Measurements from ENCODE around the gene ATAD2B. TPM values are rescaled to one million over a fixed set of nuclear protein-coding genes. Genes with fewer than 3 reads are reported as not detected.
A peak's percentile ranks its signal among the peaks of the same experiment; 100 is the strongest.

Gene ATAD2B
- total and polyA plus RNA-seq, 11 donors, result 2.8 to 13.3 (median 8.1) TPM

- WGBS, 4 donors, result 89 to 94% (median 92%) methylated on average over 5 of the region's 5 CpGs
- H3K4me1 ChIP-seq, result peaks cover 0 to 6% (median 0%) of the 10 kb centered on the region in 12 donors
- H3K27me3 ChIP-seq, result no peaks in the 10 kb centered on the region
- ATAC-seq (no peak), DNase-seq (no peak)
- intact Hi-C loops (cut with DNase I), result loop anchor here in 1 of 10 donors (10.0 kb wide), 1 partner anchor 125 kb away; no protein-coding TSS in a partner anchor
- no peaks in the 10 kb centered on the region for H3K9me3 ChIP-seq
- H3K27ac ChIP-seq, result no peak overlapping the region
- H3K36me3 ChIP-seq, result peaks cover 0 to 67% (median 36%) of the 10 kb centered on the region in 9 donors
- TF ChIP-seq CTCF (IDR thresholded peaks at IDR 0.05) (no peak), POLR2A (IDR thresholded peaks at IDR 0.05) (no peak)
- no peak overlapping the region for H3K4me3 ChIP-seq
Observed at GRCh38 chr2:23769364-23769763, 157.6 kb downstream of the ATAD2B start.

DNA sequence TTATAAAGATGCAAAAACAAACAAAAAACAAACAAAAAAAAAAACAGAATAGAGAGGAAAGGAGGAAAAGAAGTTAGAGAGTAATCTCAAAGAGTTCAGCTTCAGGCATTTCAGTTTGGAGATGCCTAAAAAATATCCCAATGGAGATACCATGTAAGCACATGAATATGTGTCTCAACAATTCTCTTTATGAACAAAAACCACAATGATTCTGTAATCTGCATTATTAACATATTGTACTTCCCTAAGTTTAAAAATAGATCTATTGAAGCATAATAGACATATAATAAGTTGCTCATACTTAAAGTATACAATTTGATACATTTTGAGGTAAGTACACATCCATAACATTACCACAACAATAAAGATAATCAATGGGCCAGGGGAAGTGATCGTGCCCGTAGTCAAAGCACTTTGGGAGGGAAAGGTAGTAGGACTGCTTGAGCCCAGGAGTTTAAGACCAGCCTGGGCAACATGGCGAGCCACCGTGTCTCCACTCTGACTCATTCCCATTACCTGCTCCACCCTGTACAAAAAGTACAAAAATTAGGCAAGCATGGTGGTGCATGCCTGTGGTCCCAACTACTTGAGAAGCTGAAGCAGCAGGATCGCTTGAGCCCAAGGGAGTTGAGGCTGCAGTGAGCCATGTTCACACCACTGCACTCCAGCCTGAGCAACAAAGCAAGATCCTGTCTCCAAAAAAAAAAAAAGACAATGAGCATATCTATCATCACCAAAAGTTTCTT lies 158.9 kb downstream of the ATAD2B start:
- no peak overlapping the region for H3K4me3 ChIP-seq
- DNase-seq, result no peak
- intact Hi-C loops (cut with DNase I), result loop anchor here in 1 of 10 donors (10.0 kb wide), 1 partner anchor 123 kb away; no protein-coding TSS in a partner anchor
- 85 to 96% (median 90%) methylated on average over 5 of the region's 5 CpGs for WGBS, 4 donors
- no peak for TF ChIP-seq POLR2A (IDR thresholded peaks at IDR 0.05)
- no peak for TF ChIP-seq CTCF (IDR thresholded peaks at IDR 0.05)
- peaks cover 0 to 6% (median 0%) of the 10 kb centered on the region in 12 donors for H3K4me1 ChIP-seq
- no peak overlapping the region for H3K27ac ChIP-seq
- H3K36me3 ChIP-seq, result peaks cover 0 to 64% (median 26%) of the 10 kb centered on the region in 9 donors
- no peaks in the 10 kb centered on the region for H3K9me3 ChIP-seq
- no peak for ATAC-seq
- H3K27me3 ChIP-seq, result no peaks in the 10 kb centered on the region

DNA sequence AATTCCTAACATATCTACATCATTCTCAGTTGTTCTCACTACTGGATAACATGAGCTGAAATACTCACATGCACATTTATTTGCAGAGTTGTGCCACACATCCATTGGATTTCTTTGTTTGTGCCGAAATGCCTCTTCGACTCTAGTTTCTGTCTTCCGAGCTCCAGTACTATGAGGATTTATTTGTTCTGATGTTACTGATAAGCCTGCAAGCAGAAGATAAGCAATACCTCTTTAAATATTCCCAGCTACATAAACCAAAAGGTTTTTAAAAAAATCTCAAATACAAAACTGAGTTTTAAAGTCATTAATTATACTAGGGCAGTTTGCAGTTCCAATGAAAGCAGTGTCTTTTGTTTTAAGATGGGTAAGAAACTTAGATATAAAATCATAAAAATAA lies 164.8 kb downstream of the ATAD2B start:
- no peak overlapping the region for H3K4me3 ChIP-seq
- H3K27me3 ChIP-seq, result no peaks in the 10 kb centered on the region
- H3K4me1 ChIP-seq, result peaks cover 0 to 20% (median 7%) of the 10 kb centered on the region in 12 donors
- intact Hi-C loops (cut with DNase I), result loop anchor here in 2 of 10 donors (5.0 to 10.0 kb wide), 2 partner anchors 117 to 125 kb away; no protein-coding TSS in a partner anchor
- DNase-seq, result no peak
- peaks cover 0 to 62% (median 24%) of the 10 kb centered on the region in 9 donors for H3K36me3 ChIP-seq
- H3K27ac ChIP-seq, result peak overlapping the region in 5 of 12 donors; percentile 4 to 27 (median 15)
- WGBS, 4 donors, result 53 to 77% (median 65%) methylated on average over 3 of the region's 3 CpGs
- ATAC-seq, result no peak
- TF ChIP-seq POLR2A (IDR thresholded peaks at IDR 0.05) (no peak), CTCF (IDR thresholded peaks at IDR 0.05) (no peak)
- no peaks in the 10 kb centered on the region for H3K9me3 ChIP-seq

DNA sequence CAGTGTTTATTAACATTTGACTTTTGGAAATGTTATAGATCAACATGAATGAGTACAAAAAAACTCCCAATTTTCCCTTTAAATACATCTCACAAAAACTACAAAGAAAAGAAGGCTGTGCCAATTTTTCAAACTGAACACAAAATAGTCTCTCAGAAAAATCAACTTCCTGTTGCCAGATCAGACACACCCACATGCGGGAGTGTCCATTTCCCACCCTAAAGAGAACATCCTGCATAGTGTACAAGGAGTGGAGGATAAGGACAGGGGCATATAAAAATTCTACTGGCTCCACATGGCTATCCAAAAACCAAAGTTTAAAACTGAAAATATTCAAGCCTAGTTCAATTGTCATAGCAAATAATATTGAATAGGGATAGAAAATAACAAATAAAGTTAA lies 165.3 kb downstream of the ATAD2B start:
- Histone ChIP-seq H3K27me3 (no peaks in the 10 kb centered on the region), H3K27ac (peak overlapping the region in 5 of 12 donors; percentile 4 to 47 (median 15)), H3K4me1 (peaks cover 0 to 20% (median 7%) of the 10 kb centered on the region in 12 donors), H3K4me3 (no peak overlapping the region), H3K9me3 (no peaks in the 10 kb centered on the region), H3K36me3 (peaks cover 0 to 67% (median 27%) of the 10 kb centered on the region in 9 donors)
- DNase-seq (no peak), ATAC-seq (peak in 2 of 4 donors; percentile 45 to 65)
- intact Hi-C loops (cut with DNase I), result loop anchor here in 2 of 10 donors (5.0 to 10.0 kb wide), 2 partner anchors 117 to 124 kb away; no protein-coding TSS in a partner anchor
- no peak for TF ChIP-seq POLR2A (IDR thresholded peaks at IDR 0.05)
- TF ChIP-seq CTCF (IDR thresholded peaks at IDR 0.05), result no peak
- 27 to 56% (median 45%) methylated on average over 1 of the region's 1 CpG for WGBS, 4 donors

All from heart left ventricle (tissue), 16 donors.